Measurements from ENCODE around the gene ANKRD27. TPM values are rescaled to one million over a fixed set of nuclear protein-coding genes. Genes with fewer than 3 reads are reported as not detected.

Gene ANKRD27
- polyA plus RNA-seq, 1 donor from 2014 or later, result 24.6 TPM

GRCh38 chr19:32673573-32673972 is 1.4 kb downstream of the ANKRD27 start:
- H3K4me2 ChIP-seq (ENCODE audit: low read length), result no peak overlapping the region
- no peaks in the 10 kb centered on the region for H3K36me3 ChIP-seq (ENCODE audit: insufficient read depth, low read length)
- peaks cover 27% of the 10 kb centered on the region for H3K27me3 ChIP-seq (ENCODE audit: insufficient read depth, low read depth, low read length)
- H3K79me2 ChIP-seq (replicated peaks; ENCODE audit: insufficient read depth, low read length), result peaks cover 17% of the 10 kb centered on the region
- no peak overlapping the region for H2AFZ ChIP-seq (ENCODE audit: low read depth, low read length)
- TF ChIP-seq TAF1 (IDR thresholded peaks at IDR 0.05; ENCODE audit: low read depth), result no peak
- TF ChIP-seq REST (IDR thresholded peaks at IDR 0.05; ENCODE audit: borderline replicate concordance), result no peak
- TF ChIP-seq POLR2AphosphoS5 (IDR thresholded peaks at IDR 0.05), result no peak
- TF ChIP-seq RAD21 (conservative IDR thresholded peaks at IDR 0.05), result no peak
- no peak for TF ChIP-seq CTCF (IDR thresholded peaks at IDR 0.05; ENCODE audit: poor library complexity, severe bottlenecking)
- TF ChIP-seq SMC3 (conservative IDR thresholded peaks at IDR 0.05; ENCODE audit: poor library complexity), result no peak
- no peak for TF ChIP-seq EP300 (conservative IDR thresholded peaks at IDR 0.05; ENCODE audit: poor library complexity, severe bottlenecking)
- no peak for TF ChIP-seq MXI1 (conservative IDR thresholded peaks at IDR 0.05; ENCODE audit: poor library complexity, severe bottlenecking)
- no peak overlapping the region for H3K27ac ChIP-seq (ENCODE audit: low read length)
- no peaks in the 10 kb centered on the region for H3F3A ChIP-seq (ENCODE audit: insufficient read depth, low read length, poor library complexity, severe bottlenecking)
- H3K9ac ChIP-seq (ENCODE audit: low read length), result no peak overlapping the region
- H3K4me3 ChIP-seq (ENCODE audit: low read length), result peak overlapping the region; percentile 91
- H3K9me2 ChIP-seq (ENCODE audit: insufficient read depth, low read length), result no peaks in the 10 kb centered on the region
- no peaks in the 10 kb centered on the region for H4K20me1 ChIP-seq (ENCODE audit: insufficient read depth)
- H3K9me3 ChIP-seq (ENCODE audit: low read length), result no peaks in the 10 kb centered on the region

GRCh38 chr19:32672841-32673240 is 2.1 kb downstream of the ANKRD27 start:
- Histone ChIP-seq H3K79me2 (replicated peaks; ENCODE audit: insufficient read depth, low read length) (peaks cover 17% of the 10 kb centered on the region), H3F3A (ENCODE audit: insufficient read depth, low read length, poor library complexity, severe bottlenecking) (no peaks in the 10 kb centered on the region), H3K4me3 (ENCODE audit: low read length) (peak overlapping the region; percentile 91), H3K9me2 (ENCODE audit: insufficient read depth, low read length) (no peaks in the 10 kb centered on the region), H3K27ac (ENCODE audit: low read length) (no peak overlapping the region), H3K9ac (ENCODE audit: low read length) (no peak overlapping the region), H2AFZ (ENCODE audit: low read depth, low read length) (no peak overlapping the region), H4K20me1 (ENCODE audit: insufficient read depth) (no peaks in the 10 kb centered on the region), H3K4me2 (ENCODE audit: low read length) (no peak overlapping the region), H3K9me3 (ENCODE audit: low read length) (no peaks in the 10 kb centered on the region), H3K36me3 (ENCODE audit: insufficient read depth, low read length) (no peaks in the 10 kb centered on the region), H3K27me3 (ENCODE audit: insufficient read depth, low read depth, low read length) (peaks cover 26% of the 10 kb centered on the region)
- TF ChIP-seq RAD21 (conservative IDR thresholded peaks at IDR 0.05) (no peak), TAF1 (IDR thresholded peaks at IDR 0.05; ENCODE audit: low read depth) (no peak), EZH2 (IDR thresholded peaks at IDR 0.05; ENCODE audit: borderline replicate concordance, insufficient read depth, low read length, poor library complexity, severe bottlenecking) (no peak), REST (IDR thresholded peaks at IDR 0.05; ENCODE audit: borderline replicate concordance) (no peak), EP300 (conservative IDR thresholded peaks at IDR 0.05; ENCODE audit: poor library complexity, severe bottlenecking) (no peak), MXI1 (conservative IDR thresholded peaks at IDR 0.05; ENCODE audit: poor library complexity, severe bottlenecking) (no peak), POLR2AphosphoS5 (IDR thresholded peaks at IDR 0.05) (no peak), SMC3 (conservative IDR thresholded peaks at IDR 0.05; ENCODE audit: poor library complexity) (no peak), CTCF (IDR thresholded peaks at IDR 0.05; ENCODE audit: poor library complexity, severe bottlenecking) (no peak)

Measured in neural cell (in vitro differentiated cells).